GM19351 (cell line): ENCODE measurements around the gene PRSS36.

Experiments used
- ATAC-seq: cut with Tn5 transposase; IDR thresholded peaks from one replicate; pipeline ENCODE4 v1.9.1; 2021; ENCODE audit warnings: mild to moderate bottlenecking, moderate library complexity; ENCODE audit not compliant: unreplicated experiment

PRSS36 gene

GRCh38 chr16:31128711-31129567, 20.9 kb downstream of the PRSS36 start:
- ATAC-seq, result no peak

DNA sequence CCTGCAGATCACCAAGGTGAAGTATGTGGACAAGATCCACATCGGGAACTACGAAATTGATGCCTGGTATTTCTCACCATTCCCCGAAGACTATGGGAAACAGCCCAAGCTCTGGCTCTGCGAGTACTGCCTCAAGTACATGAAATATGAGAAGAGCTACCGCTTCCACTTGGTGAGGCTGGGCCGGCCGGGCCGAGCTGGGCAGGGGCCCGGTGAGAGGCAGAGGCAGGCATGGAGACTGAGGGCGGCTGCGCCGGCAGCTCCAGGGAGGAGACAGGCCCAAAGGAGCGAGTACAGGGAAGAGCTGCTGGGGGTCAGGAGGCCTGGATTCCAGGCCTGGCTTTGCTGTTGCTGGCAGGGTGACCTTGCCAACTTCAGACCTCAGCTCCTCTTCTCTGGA, 22.7 kb downstream of the PRSS36 start:
- ATAC-seq, result no peak

DNA sequence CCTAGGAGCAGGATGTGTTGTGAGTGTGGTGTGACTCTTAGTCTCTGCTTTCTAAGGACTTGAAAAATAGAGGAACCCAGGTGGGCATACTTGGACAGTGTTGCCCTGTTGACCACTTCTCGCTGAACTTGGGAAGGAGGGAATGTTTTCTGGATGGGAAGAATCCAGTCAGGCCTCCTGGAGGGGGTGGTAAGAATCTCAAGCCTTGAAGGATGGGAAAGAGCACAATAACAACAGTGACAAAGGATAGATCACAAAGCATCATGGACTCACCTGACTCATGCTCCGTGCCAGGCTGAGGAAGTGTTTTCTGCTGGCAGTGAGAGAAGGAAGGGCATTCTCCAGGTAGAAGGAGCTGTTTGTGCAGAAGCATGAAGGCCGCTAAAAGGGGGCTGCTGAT, 24.0 kb downstream of the PRSS36 start:
- no peak for ATAC-seq

- ATAC-seq, result no peak
Measured at GRCh38 chr16:31120129-31120528, 29.7 kb downstream of the PRSS36 start.

DNA sequence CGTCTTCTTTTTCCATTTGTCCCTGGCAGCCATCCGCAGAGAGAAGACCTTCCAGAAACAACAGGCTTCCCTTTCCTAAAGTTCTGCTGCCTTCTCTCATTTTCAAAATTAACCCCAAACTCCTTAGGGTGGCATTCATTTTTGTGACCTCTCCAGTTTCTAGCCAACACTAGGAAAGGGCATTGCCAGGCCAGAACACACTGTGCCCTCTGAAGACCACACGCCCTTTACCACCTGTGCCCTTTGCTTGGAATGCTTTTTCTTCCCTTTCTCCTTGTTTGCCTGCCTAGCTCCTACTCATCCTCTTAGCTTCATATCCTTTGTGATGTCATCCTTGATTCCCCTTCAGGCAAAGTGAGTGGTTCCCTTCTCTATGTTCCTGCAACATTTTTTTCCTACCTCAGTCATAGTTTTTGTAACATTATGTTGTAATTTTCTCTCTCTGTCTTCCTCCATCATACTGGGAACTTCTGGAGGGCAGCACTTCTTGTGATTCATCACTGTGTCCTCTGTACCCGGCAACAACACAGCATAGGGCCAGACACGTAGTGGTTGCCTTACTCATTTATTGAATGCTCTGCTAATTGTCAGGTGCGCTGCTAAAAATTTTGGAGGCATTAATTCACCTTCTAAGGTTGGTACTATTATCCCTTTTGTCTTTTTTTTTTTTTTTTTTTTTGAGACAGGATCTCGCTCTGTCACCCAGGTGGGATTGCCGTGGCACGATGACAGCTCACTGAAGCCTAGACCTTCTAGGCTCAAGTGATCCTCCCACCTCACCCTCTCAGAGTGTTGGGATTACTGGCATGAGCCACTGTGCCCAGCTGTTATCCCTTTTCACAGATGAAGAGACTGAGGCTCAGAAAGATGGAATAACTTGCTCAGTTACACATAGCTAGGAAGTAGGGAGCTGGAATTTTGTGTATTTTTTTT, 31.4 kb downstream of the PRSS36 start:
- ATAC-seq, result no peak

DNA sequence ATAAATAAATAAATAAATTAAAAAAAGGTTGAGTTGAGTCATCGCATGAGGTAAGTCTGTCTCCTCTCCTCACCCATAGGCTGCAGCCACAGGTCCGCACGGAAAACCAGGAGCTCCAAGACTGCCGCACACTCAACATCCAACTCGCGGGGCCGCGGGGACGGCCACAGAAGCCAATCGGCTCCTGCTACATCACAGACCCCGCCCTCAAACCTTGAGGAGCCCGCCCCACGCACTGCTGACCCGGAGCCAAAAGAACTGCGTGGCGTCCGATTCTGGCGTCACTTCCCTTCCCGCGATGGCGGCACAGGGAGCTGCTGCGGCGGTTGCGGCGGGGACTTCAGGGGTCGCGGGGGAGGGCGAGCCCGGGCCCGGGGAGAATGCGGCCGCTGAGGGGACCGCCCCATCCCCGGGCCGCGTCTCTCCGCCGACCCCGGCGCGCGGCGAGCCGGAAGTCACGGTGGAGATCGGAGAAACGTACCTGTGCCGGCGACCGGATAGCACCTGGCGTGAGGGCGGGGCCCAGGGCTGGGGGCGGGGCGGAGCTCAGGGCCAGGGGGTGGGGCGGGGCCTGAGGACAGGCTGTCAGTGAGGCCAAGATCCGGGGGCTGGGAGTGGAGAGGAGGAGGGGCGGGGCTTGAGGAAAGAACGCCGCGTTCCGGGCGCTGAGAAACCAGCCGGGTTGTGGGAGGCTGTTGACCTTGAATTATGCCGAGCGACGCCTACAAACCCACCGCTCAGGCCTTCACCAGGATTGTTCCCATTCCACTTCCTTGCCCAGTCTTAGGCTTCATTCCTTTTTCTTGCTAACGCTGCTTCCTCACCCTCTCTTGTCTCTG, 32.3 kb downstream of the PRSS36 start, which contains the start of gene KAT8:
Gene KAT8 (plus strand): TSS at position 281 of the 839 bp plus-strand sequence. CDS start 18 bp downstream, at position 299.
- ATAC-seq, result peak; percentile 93

DNA sequence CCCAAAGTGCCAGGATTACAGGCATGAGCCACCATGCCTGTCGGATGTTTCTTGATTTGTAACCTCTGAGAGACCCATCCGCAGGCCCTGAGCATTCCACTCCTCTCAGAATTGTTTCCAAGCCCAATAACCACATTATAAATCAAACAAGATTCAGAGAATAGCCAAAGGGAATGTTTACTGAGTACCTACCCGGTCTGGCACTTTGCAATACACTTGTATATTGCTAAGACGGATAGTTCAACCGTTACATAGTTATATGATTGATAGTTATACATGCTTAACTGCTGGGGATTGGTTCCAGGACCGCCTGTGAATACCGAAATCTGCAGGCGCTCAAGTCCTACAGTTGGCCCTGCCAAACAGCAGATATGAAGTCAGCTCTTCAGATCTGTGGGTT, 35.4 kb downstream of the PRSS36 start:
- no peak for ATAC-seq

DNA sequence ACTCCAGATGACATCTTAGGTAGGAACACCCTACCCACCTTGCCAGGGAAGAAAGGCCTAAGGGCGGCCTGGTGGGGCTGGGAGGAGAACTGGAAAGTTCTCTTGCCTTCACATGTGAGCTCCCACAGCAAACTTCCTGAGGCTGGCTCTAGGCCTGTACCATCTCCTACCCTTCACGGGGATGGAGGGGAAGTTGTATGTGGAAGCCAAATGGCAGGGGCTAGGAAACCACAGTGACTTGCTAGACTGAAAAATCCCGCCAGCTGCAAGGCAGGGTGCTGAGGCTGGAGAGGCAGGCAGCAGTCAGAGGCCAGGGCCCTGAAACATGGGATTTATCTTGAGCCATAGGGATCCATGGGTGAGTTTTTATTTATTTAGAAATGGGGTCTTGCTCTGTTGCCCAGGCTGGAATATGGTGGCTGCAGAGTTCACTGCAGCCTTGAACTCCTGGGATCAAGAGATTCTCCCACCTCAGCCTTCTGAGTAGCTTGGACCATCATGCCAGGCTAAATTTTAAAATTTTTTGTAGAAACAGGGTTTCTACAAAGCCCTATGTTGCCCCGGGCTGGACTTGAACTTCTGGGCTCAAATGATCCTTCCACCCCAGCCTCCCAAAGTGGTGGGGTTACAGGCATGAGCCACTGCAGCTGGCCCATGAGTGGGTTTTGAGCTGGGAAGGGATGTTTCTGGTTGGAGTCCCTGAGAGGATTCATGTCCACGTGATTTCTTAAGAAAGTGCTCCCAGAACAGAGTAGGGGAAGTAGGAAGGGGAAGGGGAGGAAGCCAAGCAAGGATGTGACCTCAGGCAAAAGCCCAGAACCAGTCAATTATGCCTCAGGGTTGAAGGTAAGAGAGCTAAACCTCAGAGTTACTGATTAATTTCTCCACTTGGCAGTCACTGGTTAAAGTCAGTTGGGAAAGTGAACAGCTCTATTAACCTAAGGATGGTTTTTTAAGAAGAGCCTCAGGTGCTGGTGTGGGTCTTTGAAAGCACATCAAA, 36.4 kb downstream of the PRSS36 start:
- ATAC-seq, result no peak

DNA sequence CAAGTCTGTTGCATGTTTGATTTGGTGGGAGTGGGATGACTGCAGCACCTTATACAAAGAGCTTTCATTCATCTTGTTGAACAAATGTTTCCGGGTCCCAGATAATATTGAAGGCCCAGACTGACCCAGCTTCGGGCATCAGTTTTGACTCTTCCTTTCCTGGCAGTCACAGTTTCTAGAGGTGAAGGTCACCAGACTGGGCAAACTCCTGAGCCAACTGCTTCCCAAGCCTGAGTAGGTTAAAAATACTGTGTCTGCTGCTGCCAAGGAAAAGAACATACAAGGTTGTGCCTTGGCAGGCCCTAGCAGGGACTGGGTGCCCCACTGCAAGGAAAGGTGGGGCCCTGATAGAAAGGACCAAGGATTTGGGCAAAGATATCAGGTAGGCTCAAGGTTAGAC, 37.2 kb downstream of the PRSS36 start:
- no peak for ATAC-seq

GRCh38 chr16:31111881-31112466, 37.9 kb downstream of the PRSS36 start:
- ATAC-seq, result no peak

DNA sequence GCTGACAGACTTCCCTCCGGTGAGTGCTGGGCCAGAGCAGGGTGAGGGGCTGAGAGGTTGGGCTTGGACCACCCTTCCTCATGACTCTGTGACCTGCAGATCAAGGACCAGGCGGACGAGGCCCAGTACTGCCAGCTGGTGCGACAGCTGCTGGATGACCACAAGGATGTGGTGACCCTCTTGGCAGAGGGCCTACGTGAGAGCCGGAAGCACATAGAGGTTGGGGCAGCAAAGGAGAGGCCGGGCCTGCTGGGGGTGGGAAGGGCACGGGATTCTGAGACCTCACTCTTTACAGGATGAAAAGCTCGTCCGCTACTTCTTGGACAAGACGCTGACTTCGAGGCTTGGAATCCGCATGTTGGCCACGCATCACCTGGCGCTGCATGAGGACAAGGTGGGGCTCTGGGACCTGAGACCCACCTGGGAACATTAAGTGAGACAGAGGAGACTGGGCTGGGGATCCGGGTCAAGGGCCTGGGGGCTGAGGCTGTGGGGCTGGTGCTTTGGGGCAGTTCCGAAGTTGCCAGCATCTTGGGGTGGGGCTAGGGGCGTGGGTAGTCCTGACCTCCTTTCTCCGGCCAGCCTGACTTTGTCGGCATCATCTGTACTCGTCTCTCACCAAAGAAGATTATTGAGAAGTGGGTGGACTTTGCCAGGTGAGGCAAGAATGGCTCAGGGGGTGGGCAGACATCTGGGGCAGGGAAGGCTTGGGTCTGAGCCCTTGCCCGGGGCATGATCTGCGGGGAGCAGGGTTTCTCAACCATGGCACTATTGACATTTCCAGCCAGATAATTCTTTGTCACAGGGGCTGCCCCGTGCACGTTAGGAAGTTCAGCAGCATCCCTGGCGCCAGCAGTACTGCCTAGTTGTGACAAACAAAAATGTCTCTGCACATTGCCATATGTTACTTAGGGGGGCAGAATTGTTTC, 39.5 kb downstream of the PRSS36 start:
- no peak for ATAC-seq

DNA sequence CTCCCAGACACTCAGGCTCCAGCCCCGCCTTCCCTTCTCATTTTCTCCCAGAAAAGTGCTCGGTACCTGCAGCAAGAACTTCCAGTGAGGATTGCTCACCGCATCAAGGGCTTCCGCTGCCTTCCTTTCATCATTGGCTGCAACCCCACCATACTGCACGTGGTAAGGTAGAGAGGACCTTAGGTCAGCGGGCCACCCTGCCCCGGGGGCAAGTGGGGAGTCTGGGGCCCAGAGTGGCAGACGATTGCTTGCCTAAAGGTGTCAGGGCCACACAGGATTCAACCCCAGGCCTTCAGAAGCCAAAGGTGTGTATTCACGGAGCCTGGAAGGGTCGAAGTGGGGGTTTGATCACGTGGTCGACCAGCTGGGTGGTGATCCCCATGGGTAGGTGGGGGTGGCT, 40.2 kb downstream of the PRSS36 start:
- ATAC-seq, result no peak

GRCh38 chr16:31108794-31109558, 40.9 kb downstream of the PRSS36 start:
- no peak for ATAC-seq

GRCh38 chr16:31108035-31108793, 41.7 kb downstream of the PRSS36 start, which contains the start of gene BCKDK:
Gene BCKDK, plus strand, starts transcription at chr16:31108386. Its CDS starts 838 bp downstream, at chr16:31109224.
- peak; percentile 85 for ATAC-seq

DNA sequence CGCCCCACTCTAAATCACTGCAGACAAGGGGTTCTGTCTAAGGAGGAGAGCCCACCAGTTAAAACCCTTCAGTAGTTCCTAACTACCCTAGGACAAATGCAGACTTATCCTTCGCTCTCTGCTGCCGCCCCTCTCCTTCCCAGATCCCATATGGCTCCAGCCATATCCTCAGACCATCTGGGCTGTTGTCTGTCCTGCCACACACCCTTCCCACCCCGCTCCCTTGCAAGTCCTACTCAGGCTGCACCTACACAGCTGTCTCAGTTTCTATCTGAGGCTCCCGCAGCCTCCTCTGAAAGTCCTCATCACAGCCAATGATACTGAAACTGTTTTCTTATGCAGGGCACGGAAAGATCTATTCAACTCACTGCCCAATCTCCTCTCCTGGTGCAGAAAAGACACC, 42.4 kb downstream of the PRSS36 start:
- ATAC-seq, result peak; percentile 65
